Mesothelial cell of epicardium (in vitro differentiated cells): ENCODE results near the gene OR52B4. TPM values are rescaled to one million over a fixed set of nuclear protein-coding genes. Genes with fewer than 3 reads are reported as not detected.
"Not testable (repeated sequence)": the region's sequence is repeated elsewhere in the genome, so short reads cannot be mapped to it uniquely, and the experiment has no call there.

ENCODE experiments used
- DNase-seq, 2 experiments: peaks; one replicate each; pipeline ENCODE4 v3.0.0; 2021; ENCODE audit warnings: low spot score in 2 of 2; ENCODE audit not compliant: unreplicated experiment in 2 of 2
- H3K27ac Mint-ChIP-seq: 2 replicates; pipeline ENCODE4 v1.8.0; 2021; ENCODE audit warnings: mixed read lengths
- H3K27me3 Mint-ChIP-seq: 2 replicates; pipeline ENCODE4 v1.8.0; 2021; ENCODE audit warnings: low read depth, mixed read lengths
- H3K36me3 Mint-ChIP-seq: 2 replicates; pipeline ENCODE4 v1.8.0; 2021; ENCODE audit warnings: mixed read lengths
- H3K4me1 Mint-ChIP-seq: 2 replicates; pipeline ENCODE4 v1.8.0; 2021; ENCODE audit warnings: mixed read lengths
- H3K4me3 Mint-ChIP-seq: 2 replicates; pipeline ENCODE4 v1.8.0; 2021; ENCODE audit warnings: mild to moderate bottlenecking, moderate library complexity, mixed read lengths
- H3K9me3 Mint-ChIP-seq: 2 replicates; pipeline ENCODE4 v1.8.0; 2021; ENCODE audit warnings: mixed read lengths
- CTCF ChIP-seq: fragments of 200-600 bp; sonication (generic); IDR thresholded peaks from one replicate; pipeline ENCODE4 v1.5.0; 2021; ENCODE audit warnings: antibody characterized with exemption; ENCODE audit not compliant: unreplicated experiment
- total RNA-seq: library from RNA; stranded (reverse); gene quantifications from 3 replicates; pipeline ENCODE4 v1.2.1, GENCODE V29; 2021

The OR52B4 gene
- total RNA-seq: not detected in 3 replicates

- Mint-ChIP-seq H3K27me3 (no peaks in the 10 kb centered on the region), H3K27ac (no peak within 1 kb of the TSS), H3K36me3 (no peaks in the 10 kb centered on the region)
Observed at GRCh38 chr11:4368286-4368685, at the start of gene OR52B4. TSS of gene OR52B4 (minus strand) at chr11:4368386. CDS start at chr11:4368295, 91 bp downstream.

DNA sequence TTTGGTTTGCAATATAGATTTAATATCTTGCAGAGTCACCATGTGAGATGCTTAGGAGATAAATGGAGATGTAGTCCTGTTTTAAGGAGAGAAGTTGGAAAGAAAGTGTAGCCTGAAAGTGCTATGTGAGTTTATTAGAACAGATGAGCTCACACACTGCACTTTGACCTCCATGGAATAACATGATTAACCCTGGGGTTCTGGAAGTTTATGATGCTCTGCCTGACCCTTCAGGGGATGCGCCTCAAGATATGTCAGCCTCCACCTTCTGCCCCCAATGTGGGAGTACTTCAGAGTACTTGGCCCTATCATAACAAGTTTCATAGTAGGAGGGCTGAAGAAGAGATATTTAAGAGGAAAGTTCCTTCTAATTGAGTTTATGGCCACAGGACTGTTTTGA lies 48.6 kb upstream of the OR52B4 start:
- no peak overlapping the region for H3K4me3 Mint-ChIP-seq
- no peak overlapping the region for H3K27ac Mint-ChIP-seq
- no peaks in the 10 kb centered on the region for H3K4me1 Mint-ChIP-seq
- H3K9me3 Mint-ChIP-seq: no peaks in the 10 kb centered on the region
- no peak for TF ChIP-seq CTCF
- no peak for DNase-seq
- H3K27me3 Mint-ChIP-seq: peaks cover 3% of the 10 kb centered on the region
- H3K36me3 Mint-ChIP-seq: no peaks in the 10 kb centered on the region

More at GRCh38 chr11:4368286-4368685, at the start of gene OR52B4:
- H3K9me3 Mint-ChIP-seq: peaks cover 11% of the 10 kb centered on the region
- TF ChIP-seq CTCF: no peak
- H3K4me1 Mint-ChIP-seq: no peaks in the 10 kb centered on the region
- DNase-seq: no peak
- no peak within 1 kb of the TSS for H3K4me3 Mint-ChIP-seq

DNA sequence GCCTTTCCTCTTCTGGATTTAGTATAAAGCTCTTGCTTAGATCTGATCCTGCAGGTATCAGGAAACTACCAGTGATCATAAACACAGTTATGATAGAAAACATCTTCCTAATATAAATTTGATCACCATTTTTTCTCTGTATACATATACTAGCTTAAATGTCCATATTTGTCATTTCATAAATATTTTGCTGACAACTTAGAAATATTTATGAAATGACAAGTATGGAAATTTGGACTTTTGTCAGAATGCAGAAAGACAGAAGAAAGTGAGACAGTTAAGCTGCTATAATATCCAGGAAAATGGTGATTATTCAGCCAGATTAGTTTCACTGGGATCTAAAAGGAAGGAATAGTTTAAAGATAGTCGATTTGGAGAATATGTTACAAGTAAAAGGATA lies 48.1 kb upstream of the OR52B4 start:
- Mint-ChIP-seq H3K27ac (no peak overlapping the region), H3K27me3 (peaks cover 3% of the 10 kb centered on the region), H3K9me3 (no peaks in the 10 kb centered on the region), H3K4me1 (no peaks in the 10 kb centered on the region), H3K36me3 (no peaks in the 10 kb centered on the region), H3K4me3 (no peak overlapping the region)
- TF ChIP-seq CTCF: no peak
- no peak for DNase-seq

DNA sequence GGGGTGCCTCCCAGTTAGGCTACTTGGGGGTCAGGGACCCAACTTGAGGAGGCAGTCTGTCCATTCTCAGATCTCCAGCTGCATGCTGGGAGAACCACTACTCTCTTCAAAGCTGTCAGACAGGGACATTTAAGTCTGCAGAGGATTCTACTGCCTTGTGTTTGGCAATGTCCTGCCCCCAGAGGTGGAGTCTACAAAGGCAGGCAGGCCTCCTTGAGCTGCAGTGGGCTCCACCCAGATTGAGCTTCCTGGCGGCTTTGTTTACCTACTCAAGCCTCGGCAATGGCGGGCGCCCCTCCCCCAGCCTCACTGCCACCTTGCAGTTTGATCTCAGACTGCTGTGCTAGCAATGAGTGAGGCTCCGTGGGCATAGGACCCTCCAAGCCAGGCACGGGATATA lies 38.0 kb upstream of the OR52B4 start:
- H3K4me1 Mint-ChIP-seq, H3K27me3 Mint-ChIP-seq, DNase-seq, H3K36me3 Mint-ChIP-seq, H3K4me3 Mint-ChIP-seq, H3K27ac Mint-ChIP-seq: not testable (repeated sequence)
- H3K9me3 Mint-ChIP-seq: peaks cover 42% of the 10 kb centered on the region

GRCh38 chr11:4393858-4394223 lies 25.7 kb upstream of the OR52B4 start:
- no peak for TF ChIP-seq CTCF
- H3K36me3 Mint-ChIP-seq: peaks cover 36% of the 10 kb centered on the region
- peak overlapping the region; percentile 82 for H3K27ac Mint-ChIP-seq
- H3K4me3 Mint-ChIP-seq: peak overlapping the region; percentile 89
- no peaks in the 10 kb centered on the region for H3K27me3 Mint-ChIP-seq
- peaks cover 16% of the 10 kb centered on the region for H3K4me1 Mint-ChIP-seq
- peaks cover 38% of the 10 kb centered on the region for H3K9me3 Mint-ChIP-seq
- DNase-seq: no peak

GRCh38 chr11:4393209-4393857 lies 25.1 kb upstream of the OR52B4 start, which contains the start of gene TRIM21:
TSS of gene TRIM21 (minus strand) at chr11:4393702. CDS start at chr11:4390409, 3,293 bp downstream.
- H3K27me3 Mint-ChIP-seq: no peaks in the 10 kb centered on the region
- H3K4me3 Mint-ChIP-seq: peak within 1 kb of the TSS; percentile 89
- H3K9me3 Mint-ChIP-seq: peaks cover 34% of the 10 kb centered on the region
- peaks cover 16% of the 10 kb centered on the region for H3K4me1 Mint-ChIP-seq
- TF ChIP-seq CTCF: no peak
- H3K36me3 Mint-ChIP-seq: peaks cover 42% of the 10 kb centered on the region
- peak within 1 kb of the TSS; percentile 82 for H3K27ac Mint-ChIP-seq
- peak; percentile 54 to 81 for DNase-seq
